Type B pancreatic cell (in vitro differentiated cells): ENCODE results near the gene ADGRB3. TPM values are rescaled to one million over a fixed set of nuclear protein-coding genes. Genes with fewer than 3 reads are reported as not detected.

ENCODE experiments used
- DNase-seq: peaks from one replicate; pipeline ENCODE4 v3.0.0; 2021; ENCODE audit warnings: mixed read lengths; ENCODE audit not compliant: unreplicated experiment; ENCODE audit errors: extremely low spot score
- H3K27ac Mint-ChIP-seq: 2 replicates; pipeline ENCODE4 v1.8.0; 2021; ENCODE audit warnings: mild to moderate bottlenecking, mixed read lengths
- H3K27me3 Mint-ChIP-seq: 2 replicates; pipeline ENCODE4 v1.8.0; 2021; ENCODE audit warnings: mixed read lengths
- H3K36me3 Mint-ChIP-seq: 2 replicates; pipeline ENCODE4 v1.8.0; 2021; ENCODE audit warnings: mixed read lengths
- H3K4me1 Mint-ChIP-seq: one replicate; pipeline ENCODE4 v1.8.0; 2021; ENCODE audit warnings: mixed read lengths; ENCODE audit not compliant: unreplicated experiment
- H3K4me3 Mint-ChIP-seq: 2 replicates; pipeline ENCODE4 v1.8.0; 2021; ENCODE audit warnings: mild to moderate bottlenecking, mixed read lengths
- H3K9me3 Mint-ChIP-seq: 2 replicates; pipeline ENCODE4 v1.8.0; 2021; ENCODE audit warnings: mixed read lengths
- CTCF ChIP-seq: fragments of 200-600 bp; sonication (generic); conservative IDR thresholded peaks from 2 replicates; pipeline ENCODE4 v1.5.0; 2021; ENCODE audit warnings: antibody characterized with exemption, mild to moderate bottlenecking
- total RNA-seq: library from RNA; stranded (reverse); gene quantifications from 2 replicates; pipeline ENCODE4 v1.2.1, GENCODE V29; 2021; ENCODE audit warnings: low replicate concordance

The ADGRB3 gene
- total RNA-seq, 1 donor from 2014 or later, result 2.0 TPM

- TF ChIP-seq CTCF, result no peak
- Mint-ChIP-seq H3K27me3 (no peaks in the 10 kb centered on the region), H3K4me1 (no peaks in the 10 kb centered on the region), H3K27ac (no peak overlapping the region), H3K9me3 (no peaks in the 10 kb centered on the region), H3K4me3 (no peak overlapping the region), H3K36me3 (no peaks in the 10 kb centered on the region)
- no peak for DNase-seq
These were observed 407.2 kb downstream of the ADGRB3 start for GRCh38 chr6:69042297-69042696.

GRCh38 chr6:69044534-69044933 lies 409.5 kb downstream of the ADGRB3 start:
- TF ChIP-seq CTCF, result no peak
- H3K9me3 Mint-ChIP-seq, result no peaks in the 10 kb centered on the region
- H3K36me3 Mint-ChIP-seq, result no peaks in the 10 kb centered on the region
- no peaks in the 10 kb centered on the region for H3K27me3 Mint-ChIP-seq
- H3K4me1 Mint-ChIP-seq, result no peaks in the 10 kb centered on the region
- no peak overlapping the region for H3K4me3 Mint-ChIP-seq
- DNase-seq, result no peak
- no peak overlapping the region for H3K27ac Mint-ChIP-seq

GRCh38 chr6:69059413-69059812 lies 424.3 kb downstream of the ADGRB3 start:
- no peak for TF ChIP-seq CTCF
- Mint-ChIP-seq H3K4me1 (no peaks in the 10 kb centered on the region), H3K36me3 (no peaks in the 10 kb centered on the region), H3K27me3 (no peaks in the 10 kb centered on the region), H3K4me3 (no peak overlapping the region), H3K27ac (no peak overlapping the region), H3K9me3 (no peaks in the 10 kb centered on the region)
- DNase-seq, result no peak

- no peak overlapping the region for H3K4me3 Mint-ChIP-seq
- H3K27me3 Mint-ChIP-seq, result no peaks in the 10 kb centered on the region
- no peak overlapping the region for H3K27ac Mint-ChIP-seq
- no peaks in the 10 kb centered on the region for H3K9me3 Mint-ChIP-seq
- no peak for DNase-seq
- H3K36me3 Mint-ChIP-seq, result no peaks in the 10 kb centered on the region
- no peaks in the 10 kb centered on the region for H3K4me1 Mint-ChIP-seq
- TF ChIP-seq CTCF, result no peak
These were observed 426.0 kb downstream of the ADGRB3 start for GRCh38 chr6:69061066-69061465.

GRCh38 chr6:69063401-69063800 lies 428.3 kb downstream of the ADGRB3 start:
- TF ChIP-seq CTCF, result no peak
- Mint-ChIP-seq H3K36me3 (no peaks in the 10 kb centered on the region), H3K9me3 (no peaks in the 10 kb centered on the region), H3K27ac (no peak overlapping the region), H3K4me3 (no peak overlapping the region), H3K27me3 (no peaks in the 10 kb centered on the region), H3K4me1 (no peaks in the 10 kb centered on the region)
- no peak for DNase-seq

- TF ChIP-seq CTCF, result no peak
These were observed 429.1 kb downstream of the ADGRB3 start for GRCh38 chr6:69064226-69064625.

More at GRCh38 chr6:69064226-69064625, 429.1 kb downstream of the ADGRB3 start:
- Mint-ChIP-seq H3K4me3 (no peak overlapping the region), H3K36me3 (no peaks in the 10 kb centered on the region), H3K27me3 (no peaks in the 10 kb centered on the region), H3K9me3 (no peaks in the 10 kb centered on the region), H3K4me1 (no peaks in the 10 kb centered on the region), H3K27ac (no peak overlapping the region)
- DNase-seq, result no peak
